Endodermal cell (in vitro differentiated cells): Measurements from ENCODE around the gene USB1. TPM values are rescaled to one million over a fixed set of nuclear protein-coding genes. Genes with fewer than 3 reads are reported as not detected.

Experiments
- DNase-seq: peaks from one replicate; pipeline ENCODE4 v3.0.0-alpha.2; 2017
- H3K27ac ChIP-seq: 2 replicates; pipeline ENCODE4 v1.5.1; 2013; ENCODE audit warnings: mild to moderate bottlenecking, low read depth, low read length, moderate library complexity
- H3K27me3 ChIP-seq: 2 replicates; pipeline ENCODE4 v1.6.1; 2013; ENCODE audit warnings: mild to moderate bottlenecking, low read length, moderate library complexity; ENCODE audit not compliant: insufficient read depth, control insufficient read depth, poor library complexity, severe bottlenecking
- H3K36me3 ChIP-seq: 2 replicates; pipeline ENCODE4 v1.7.0; 2013; ENCODE audit warnings: mild to moderate bottlenecking, low read length, moderate library complexity; ENCODE audit not compliant: control insufficient read depth, insufficient read depth
- H3K4me1 ChIP-seq: one replicate; pipeline ENCODE4 v1.7.0; 2013; ENCODE audit warnings: low read length; ENCODE audit not compliant: control insufficient read depth, insufficient read depth
- H3K4me3 ChIP-seq: 2 replicates; pipeline ENCODE4 v1.5.1; 2013; ENCODE audit warnings: mild to moderate bottlenecking, low read length, moderate library complexity
- H3K9ac ChIP-seq: 2 replicates; pipeline ENCODE4 v1.6.1; 2013; ENCODE audit warnings: mild to moderate bottlenecking, low read length, moderate library complexity; ENCODE audit not compliant: poor library complexity, severe bottlenecking; ENCODE audit errors: extremely low read depth
- H3K9me3 ChIP-seq: 2 replicates; pipeline ENCODE4 v1.6.1; 2013; ENCODE audit warnings: mild to moderate bottlenecking, low read length, moderate library complexity; ENCODE audit not compliant: control insufficient read depth
- H3K27ac Mint-ChIP-seq: 2 replicates; pipeline ENCODE4 v1.8.0; 2020; ENCODE audit warnings: mixed read lengths
- H3K27me3 Mint-ChIP-seq: 2 replicates; pipeline ENCODE4 v1.8.0; 2021; ENCODE audit warnings: mild to moderate bottlenecking, mixed read lengths; ENCODE audit not compliant: insufficient read depth
- H3K36me3 Mint-ChIP-seq: 2 replicates; pipeline ENCODE4 v1.8.0; 2020; ENCODE audit warnings: low read depth, mixed read lengths
- H3K4me1 Mint-ChIP-seq: 2 replicates; pipeline ENCODE4 v1.8.0; 2020; ENCODE audit warnings: mixed read lengths
- H3K4me3 Mint-ChIP-seq: 2 replicates; pipeline ENCODE4 v1.8.0; 2020; ENCODE audit warnings: mild to moderate bottlenecking, moderate library complexity, mixed read lengths
- H3K9me3 Mint-ChIP-seq: 2 replicates; pipeline ENCODE4 v1.8.0; 2020; ENCODE audit warnings: mild to moderate bottlenecking, mixed read lengths
- WGBS, 2 experiments: methylation state at CpG; one replicate each; pipeline versions ENCODE4 v1.1.5 to v1.1.7; 2013; ENCODE audit warnings: missing lambda C conversion rate in 2 of 2, mixed read lengths in 1 of 2; ENCODE audit not compliant: insufficient coverage in 1 of 2, insufficient read length in 1 of 2; 5-methylcytosine and 5-hydroxymethylcytosine counted together
- total RNA-seq, 2 donors: library from RNA; stranded (reverse); fragmentation: NEBNext Ultra II Directional in 1 of 2; extraction: Animal tissue kit (Norgen Biotek cat#: 25700) in 1 of 2; gene quantifications; 2 replicates in 1 of 2; 3 replicates in 1 of 2; pipeline ENCODE4 v1.2.1, GENCODE V29; 2021
- TF ChIP-seq, protein P1 (sequence below): fragments of 200-600 bp; sonication (generic); conservative IDR thresholded peaks from 2 replicates; pipeline ENCODE4 v1.5.0; 2021; ENCODE audit warnings: antibody characterized with exemption, mild to moderate bottlenecking

Gene USB1
- total RNA-seq, 2 donors from 2014 or later = 139 to 163 TPM

DNA sequence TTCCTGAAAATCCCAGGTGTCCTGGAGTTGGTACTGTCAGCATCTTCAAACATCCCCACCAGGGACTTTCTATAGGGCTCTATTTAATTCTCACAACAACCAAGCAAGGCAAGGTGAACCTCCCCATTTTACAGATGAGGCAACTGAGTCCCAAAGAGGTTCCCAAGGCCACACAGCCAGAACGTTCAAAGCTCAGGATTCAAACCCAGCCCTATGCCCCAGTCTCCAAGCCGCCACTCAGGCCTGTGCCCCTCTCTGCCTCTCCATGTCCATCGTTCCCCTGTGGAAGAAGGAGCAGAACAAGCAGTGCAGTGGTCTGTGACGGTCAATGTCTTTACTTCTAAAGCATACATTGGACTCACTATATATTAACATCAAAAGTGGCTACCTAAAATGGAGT is 6.8 kb upstream of the USB1 start:
- no peaks in the 10 kb centered on the region for H3K27me3 Mint-ChIP-seq
- TF ChIP-seq, protein P1, sequence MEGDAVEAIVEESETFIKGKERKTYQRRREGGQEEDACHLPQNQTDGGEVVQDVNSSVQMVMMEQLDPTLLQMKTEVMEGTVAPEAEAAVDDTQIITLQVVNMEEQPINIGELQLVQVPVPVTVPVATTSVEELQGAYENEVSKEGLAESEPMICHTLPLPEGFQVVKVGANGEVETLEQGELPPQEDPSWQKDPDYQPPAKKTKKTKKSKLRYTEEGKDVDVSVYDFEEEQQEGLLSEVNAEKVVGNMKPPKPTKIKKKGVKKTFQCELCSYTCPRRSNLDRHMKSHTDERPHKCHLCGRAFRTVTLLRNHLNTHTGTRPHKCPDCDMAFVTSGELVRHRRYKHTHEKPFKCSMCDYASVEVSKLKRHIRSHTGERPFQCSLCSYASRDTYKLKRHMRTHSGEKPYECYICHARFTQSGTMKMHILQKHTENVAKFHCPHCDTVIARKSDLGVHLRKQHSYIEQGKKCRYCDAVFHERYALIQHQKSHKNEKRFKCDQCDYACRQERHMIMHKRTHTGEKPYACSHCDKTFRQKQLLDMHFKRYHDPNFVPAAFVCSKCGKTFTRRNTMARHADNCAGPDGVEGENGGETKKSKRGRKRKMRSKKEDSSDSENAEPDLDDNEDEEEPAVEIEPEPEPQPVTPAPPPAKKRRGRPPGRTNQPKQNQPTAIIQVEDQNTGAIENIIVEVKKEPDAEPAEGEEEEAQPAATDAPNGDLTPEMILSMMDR = no peak
- no peak overlapping the region for H3K27ac Mint-ChIP-seq
- no peaks in the 10 kb centered on the region for H3K9me3 ChIP-seq
- H3K4me3 ChIP-seq = no peak overlapping the region
- H3K4me1 ChIP-seq = peaks cover 6% of the 10 kb centered on the region
- no peak overlapping the region for H3K27ac ChIP-seq
- peaks cover 22% of the 10 kb centered on the region for H3K36me3 ChIP-seq
- H3K9me3 Mint-ChIP-seq = no peaks in the 10 kb centered on the region
- peaks cover 9% of the 10 kb centered on the region for H3K4me1 Mint-ChIP-seq
- H3K27me3 ChIP-seq = no peaks in the 10 kb centered on the region
- 87 to 92% methylated on average over 4 of the region's 4 CpGs for WGBS, 2 experiments
- peaks cover 16% of the 10 kb centered on the region for H3K36me3 Mint-ChIP-seq
- no peak overlapping the region for H3K4me3 Mint-ChIP-seq
- H3K9ac ChIP-seq = no peak overlapping the region
- DNase-seq = no peak

DNA sequence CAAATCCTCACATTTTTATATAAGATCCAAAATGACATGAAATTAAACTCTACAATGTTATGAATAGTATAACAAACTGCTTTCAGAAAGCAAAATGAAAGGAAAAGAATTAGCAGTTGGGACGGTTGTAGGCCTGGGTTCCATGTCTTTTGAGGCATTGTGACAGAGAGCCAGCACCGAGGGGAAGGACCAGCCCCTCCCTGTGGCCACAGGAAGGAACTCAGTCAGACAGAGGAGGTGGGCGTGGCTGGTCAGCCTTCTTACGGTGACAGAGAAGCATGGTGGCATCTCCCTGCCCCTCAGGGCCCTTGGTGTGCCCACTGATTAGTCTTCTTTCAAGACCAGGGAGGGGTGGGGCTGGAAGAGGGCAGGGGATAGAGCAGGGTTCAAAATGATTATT is 6.4 kb upstream of the USB1 start:
- Histone ChIP-seq H3K9ac (no peak overlapping the region), H3K36me3 (peaks cover 22% of the 10 kb centered on the region), H3K27me3 (no peaks in the 10 kb centered on the region), H3K4me1 (peaks cover 6% of the 10 kb centered on the region), H3K9me3 (no peaks in the 10 kb centered on the region), H3K4me3 (no peak overlapping the region), H3K27ac (no peak overlapping the region)
- peak; percentile 84 for DNase-seq
- Mint-ChIP-seq H3K9me3 (no peaks in the 10 kb centered on the region), H3K4me1 (peaks cover 10% of the 10 kb centered on the region), H3K4me3 (no peak overlapping the region), H3K27ac (no peak overlapping the region), H3K36me3 (peaks cover 16% of the 10 kb centered on the region), H3K27me3 (no peaks in the 10 kb centered on the region)
- TF ChIP-seq, protein P1 = peak; percentile 80
- 47 to 59% methylated on average over 4 of the region's 4 CpGs for WGBS, 2 experiments

DNA sequence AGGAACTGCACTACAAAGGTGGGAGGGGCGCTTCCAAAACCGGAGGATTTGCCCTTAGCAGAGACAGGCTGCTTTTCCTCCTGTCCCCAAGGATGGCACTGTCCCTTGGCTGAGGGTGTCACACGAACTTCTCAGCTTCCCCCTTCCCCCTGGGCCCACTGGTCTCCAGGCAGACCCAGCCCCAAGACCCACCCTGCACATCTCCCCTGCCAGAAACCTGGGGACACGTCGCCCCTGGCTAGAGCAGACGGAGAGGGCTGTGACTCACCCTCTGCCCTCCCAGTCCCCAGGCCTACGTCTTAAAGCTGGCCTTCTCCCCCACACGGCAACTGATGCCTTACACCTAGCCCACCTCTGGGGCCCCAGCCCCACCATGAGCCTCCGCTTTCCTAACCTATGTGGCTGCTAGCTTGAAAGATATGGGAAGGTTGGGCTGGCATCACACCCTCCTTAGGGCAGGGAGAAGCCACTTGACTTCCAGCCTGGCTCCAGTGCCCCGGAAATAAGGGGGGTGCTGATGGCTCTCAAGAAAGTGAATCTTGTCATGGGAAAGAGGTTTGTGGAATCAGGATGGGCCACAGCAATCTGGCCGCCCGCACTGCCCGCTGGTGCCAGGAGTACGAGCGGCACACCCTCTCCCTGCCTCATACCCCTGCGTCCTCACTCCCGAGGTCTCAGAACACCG is 5.3 kb upstream of the USB1 start:
- WGBS, 2 experiments = 89 to 92% methylated on average over 6 to 18 of the region's 18 CpGs
- Mint-ChIP-seq H3K27ac (no peak overlapping the region), H3K4me3 (no peak overlapping the region), H3K4me1 (peaks cover 10% of the 10 kb centered on the region), H3K36me3 (peaks cover 16% of the 10 kb centered on the region), H3K27me3 (no peaks in the 10 kb centered on the region), H3K9me3 (no peaks in the 10 kb centered on the region)
- H3K27ac ChIP-seq = no peak overlapping the region
- no peaks in the 10 kb centered on the region for H3K9me3 ChIP-seq
- DNase-seq = no peak
- H3K36me3 ChIP-seq = peaks cover 22% of the 10 kb centered on the region
- H3K4me1 ChIP-seq = peaks cover 6% of the 10 kb centered on the region
- no peak overlapping the region for H3K4me3 ChIP-seq
- no peaks in the 10 kb centered on the region for H3K27me3 ChIP-seq
- H3K9ac ChIP-seq = no peak overlapping the region
- TF ChIP-seq, protein P1 = no peak
